K562 (cell line): Measurements from ENCODE around the gene DDR1. TPM values are rescaled to one million over a fixed set of nuclear protein-coding genes. Genes with fewer than 3 reads are reported as not detected.
A peak's percentile ranks its signal among the peaks of the same experiment; 100 is the strongest.

Experiments
- AFF1 ChIP-seq, 2 experiments: fragments of 450-650 bp; IDR thresholded peaks; 2 replicates each; pipeline ENCODE4 v1.6.1; 2018; ENCODE audit warnings: mild to moderate bottlenecking in 2 of 2, low read depth in 1 of 2; ENCODE audit not compliant: partially characterized antibody in 2 of 2
- ATF1 ChIP-seq, 2 experiments: fragments of 450-650 bp in 1 of 2; IDR thresholded peaks; 2 replicates each; pipeline ENCODE4 v1.6.1; 2016; ENCODE audit warnings: missing compliant biosample characterization in 1 of 2, missing genetic modification characterization in 1 of 2
- BRF2 ChIP-seq: IDR thresholded peaks from 3 replicates; pipeline ENCODE4 v1.6.1; 2011; ENCODE audit warnings: borderline replicate concordance, mild to moderate bottlenecking; ENCODE audit not compliant: insufficient read length, insufficient read depth
- CCAR2 ChIP-seq: fragments of 200-400 bp; formaldehyde crosslinking; IDR thresholded peaks from 2 replicates; pipeline ENCODE4 v1.6.1; 2017; ENCODE audit warnings: mild to moderate bottlenecking, low read depth, low read length
- CREBBP ChIP-seq: IDR thresholded peaks from one replicate; pipeline ENCODE4 v1.6.1; 2012; ENCODE audit warnings: low read depth, mild to moderate bottlenecking, control low read depth, inconsistent platforms, low read length
- FOSL1 ChIP-seq: fragments of 200-800 bp; sonication (Bioruptor generic); conservative IDR thresholded peaks from 2 replicates; pipeline ENCODE4 v1.6.1; 2016; ENCODE audit warnings: missing genetic modification characterization, missing compliant biosample characterization
- HMG20A ChIP-seq: fragments of 450-650 bp; formaldehyde crosslinking; conservative IDR thresholded peaks from 2 replicates; pipeline ENCODE4 v1.4.0; 2020; ENCODE audit warnings: mild to moderate bottlenecking, mixed read lengths
- HNRNPL ChIP-seq: fragments of 200-400 bp; formaldehyde crosslinking; IDR thresholded peaks from 2 replicates; pipeline ENCODE4 v1.6.1; 2017; ENCODE audit warnings: low read depth, mild to moderate bottlenecking, low read length
- NEUROD1 ChIP-seq: fragments of 150-350 bp; IDR thresholded peaks from 2 replicates; pipeline ENCODE4 v1.6.1; 2014; ENCODE audit warnings: borderline replicate concordance, low read length, low read depth; ENCODE audit not compliant: partially characterized antibody
- PHF20 ChIP-seq: fragments of 450-650 bp; IDR thresholded peaks from 2 replicates; pipeline ENCODE4 v1.6.1; 2018; ENCODE audit not compliant: partially characterized antibody
- TBL1XR1 ChIP-seq, 2 experiments: IDR thresholded peaks; 2 replicates each; pipeline ENCODE4 v1.6.1; 2012; ENCODE audit warnings: improper control_type of control experiment in 2 of 2, low read length in 2 of 2, mild to moderate bottlenecking in 1 of 2
- ZFP91 ChIP-seq: sonication (generic); formaldehyde crosslinking; IDR thresholded peaks from 2 replicates; pipeline ENCODE4 v1.8.0; 2022; ENCODE audit warnings: mild to moderate bottlenecking, missing genetic modification reagents
- ZNF224 ChIP-seq: sonication (generic); formaldehyde crosslinking; IDR thresholded peaks from 2 replicates; pipeline ENCODE4 v1.8.0; 2022; ENCODE audit warnings: mild to moderate bottlenecking, missing genetic modification reagents
- ZNF311 ChIP-seq: fragments of 250-450 bp; sonication (Bioruptor Pico); IDR thresholded peaks from 2 replicates; pipeline ENCODE4 v1.4.0; 2020; ENCODE audit warnings: mild to moderate bottlenecking, moderate library complexity
- ZNF444 ChIP-seq: fragments of 250-450 bp; sonication (Bioruptor Pico); IDR thresholded peaks from 2 replicates; pipeline ENCODE4 v1.4.0; 2020; ENCODE audit warnings: mild to moderate bottlenecking, moderate library complexity
- ZNF586 ChIP-seq: fragments of 450-650 bp; formaldehyde crosslinking; conservative IDR thresholded peaks from 2 replicates; pipeline ENCODE4 v1.4.0; 2020; ENCODE audit warnings: mild to moderate bottlenecking, moderate library complexity
- ZNF668 ChIP-seq: fragments of 250-450 bp; sonication (Bioruptor Pico); IDR thresholded peaks from 2 replicates; pipeline ENCODE4 v1.8.0; 2022; ENCODE audit warnings: mild to moderate bottlenecking, inconsistent platforms
- polyA plus RNA-seq, 8 experiments: library from polyadenylated mRNA; depleted of rRNA in 4 of 8; stranded (reverse) in 5 of 8; unstranded in 3 of 8; fragments of >200 nt; fragmentation: Nextera tagmentation in 2 of 8; fragmentation: Illumina TruSeq in 1 of 8; extraction: Ambion mirVana in 2 of 8; extraction: Trizol in 1 of 8; gene quantifications; 2 replicates each; pipeline versions ENCODE4 v1.2.1 to v1.2.3, GENCODE V29; 2011 to 2014; ENCODE audit warnings: inconsistent platforms in 1 of 8, missing spikeins in 1 of 8
- total RNA-seq, 7 experiments: library from RNA; depleted of rRNA in 6 of 7; stranded (reverse); fragments of >200 nt in 6 of 7; fragmentation: Illumina TruSeq in 2 of 7; extraction: Trizol in 2 of 7; gene quantifications; 2 replicates each; pipeline versions ENCODE4 v1.2.1 to v1.2.3, GENCODE V29; 2011 to 2021; ENCODE audit warnings: low replicate concordance in 1 of 7

Gene DDR1
- total and polyA plus RNA-seq, 9 of the 15 experiments (the other 6 are each of a cell fraction or from before 2014, with no cell fraction given): 1.4 to 44.6 (median 12.2) TPM

DNA sequence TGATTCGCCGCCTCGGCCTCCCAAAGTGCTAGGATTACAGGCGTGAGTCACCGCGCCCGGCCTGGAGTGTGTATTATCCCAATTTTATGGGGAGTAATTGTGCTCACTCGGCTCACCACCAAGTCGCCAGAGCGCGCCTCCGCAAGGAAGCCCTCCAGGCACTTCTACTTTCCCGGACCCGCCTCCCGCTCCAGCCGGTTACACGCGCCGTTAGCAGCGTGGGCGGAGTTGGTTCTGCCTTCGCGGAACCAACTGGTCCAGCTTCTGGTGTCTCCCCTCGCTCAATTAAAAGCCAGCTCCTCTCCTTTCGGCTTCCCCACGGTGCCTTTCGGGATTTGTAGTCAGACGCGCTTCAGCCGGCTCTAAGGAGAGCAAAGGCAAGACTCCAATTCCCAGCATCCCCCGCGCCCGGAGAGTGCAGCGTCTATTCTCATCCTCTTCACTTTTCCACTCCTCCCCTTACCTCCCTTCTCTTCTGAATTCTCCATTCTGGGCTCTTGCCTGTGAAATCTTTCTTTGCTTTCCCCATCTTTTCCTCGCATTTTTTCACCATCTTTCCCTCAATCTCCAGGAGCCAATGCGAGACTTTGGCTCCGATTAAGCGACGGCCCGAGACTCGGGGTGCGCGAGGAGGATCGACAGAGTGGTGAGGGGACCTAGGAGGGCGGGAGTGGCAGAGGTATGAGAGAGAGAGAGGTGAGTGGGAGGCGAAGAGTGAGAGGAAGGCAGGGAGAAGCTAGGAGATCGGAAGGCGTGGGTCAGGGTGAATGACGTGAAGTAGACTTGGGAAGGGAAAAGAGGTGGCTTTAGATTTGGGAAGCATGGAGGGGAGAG, 23.7 kb downstream of the DDR1 start, which contains the start of gene GTF2H4 (continued):
- peak; percentile 96 to 100 for TF ChIP-seq AFF1 (IDR thresholded peaks at IDR 0.05; ENCODE audit: low read depth in 1 of 2, partially characterized antibody in 2 of 2)
- peak; percentile 7 to 67; a peak in 1 of 4 replicates for TF ChIP-seq TBL1XR1 (IDR thresholded peaks at IDR 0.05; ENCODE audit: low read length in 2 of 2)
- TF ChIP-seq CREBBP: no peak
- TF ChIP-seq CCAR2: no peak
- TF ChIP-seq ZNF224 (CRISPR knock-in tag): no peak
- TF ChIP-seq HNRNPL: no peak
- TF ChIP-seq ZNF444 (CRISPR knock-in tag): no peak
- no peak for TF ChIP-seq BRF2
- no peak for TF ChIP-seq ATF1 (CRISPR knock-in tag; IDR thresholded peaks at IDR 0.05)
- TF ChIP-seq ATF1 (tag; IDR thresholded peaks at IDR 0.05): peak; percentile 94
- peak; percentile 89 for TF ChIP-seq FOSL1 (tag)
- peak; percentile 87 for TF ChIP-seq PHF20
- TF ChIP-seq HMG20A (CRISPR knock-in tag): no peak
- TF ChIP-seq ZFP91 (CRISPR knock-in tag): 0 out of 2 replicates have a peak, but pooled peaks have one; percentile 77
- no peak for TF ChIP-seq ZNF586
- TF ChIP-seq ZNF668 (CRISPR knock-in tag): no peak
- peak; percentile 70; the same call in 1 of the 2 replicates for TF ChIP-seq ZNF311
- peak; percentile 59 for TF ChIP-seq NEUROD1
